Stimulated activated CD8-positive, alpha-beta memory T cell treated with anti-CD3 and anti-CD28 coated beads, Interleukin-4, amount 100 ng/mL, for 24 hours (primary cell): Measurements from ENCODE around the gene UST.
A peak's percentile ranks its signal among the peaks of the same experiment; 100 is the strongest.
"Not testable (repeated sequence)": the region's sequence is repeated elsewhere in the genome, so short reads cannot be mapped to it uniquely, and the experiment has no call there.

Experiments
- DNase-seq: peaks from one replicate; pipeline ENCODE4 v3.0.0-alpha.2; 2020; ENCODE audit warnings: low read depth

Gene UST

DNA sequence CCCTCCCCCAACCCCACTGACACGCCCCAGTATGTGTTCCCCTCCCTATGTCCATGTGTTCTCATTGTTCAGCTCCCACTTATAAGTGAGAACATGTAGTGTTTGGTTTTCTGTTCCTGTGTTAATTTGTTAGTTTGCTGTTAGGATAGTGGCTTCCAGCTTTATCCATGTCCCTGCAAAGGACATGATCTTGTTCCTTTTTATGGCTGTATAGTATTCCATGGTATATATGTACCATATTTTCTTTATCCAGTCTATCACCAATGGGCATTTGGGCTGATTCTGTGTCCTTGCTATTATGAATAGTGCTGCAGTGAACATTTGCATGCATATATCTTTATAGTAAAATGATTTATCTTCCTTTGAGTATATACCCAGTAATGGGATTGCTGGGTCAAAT is 259.4 kb downstream of the UST start:
- not testable (repeated sequence) for DNase-seq

DNA sequence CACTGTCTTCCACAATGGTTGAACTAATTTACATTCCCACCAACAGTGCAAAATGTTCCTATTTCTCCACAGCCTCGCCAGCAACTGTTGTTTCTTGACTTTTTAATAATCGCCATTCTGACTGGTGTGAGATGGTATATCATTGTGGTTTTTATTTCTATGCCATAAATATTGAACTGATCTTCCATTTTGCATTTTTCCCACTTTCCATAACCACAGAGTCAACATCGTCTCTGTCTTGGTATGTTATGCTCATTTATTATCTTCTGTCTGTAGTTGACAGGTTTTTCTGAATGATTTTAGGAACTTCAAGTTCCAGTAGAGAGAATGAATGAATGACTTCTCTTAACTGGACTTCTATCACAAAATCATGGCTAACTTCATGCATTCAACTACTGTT is 259.8 kb downstream of the UST start:
- no peak for DNase-seq

DNA sequence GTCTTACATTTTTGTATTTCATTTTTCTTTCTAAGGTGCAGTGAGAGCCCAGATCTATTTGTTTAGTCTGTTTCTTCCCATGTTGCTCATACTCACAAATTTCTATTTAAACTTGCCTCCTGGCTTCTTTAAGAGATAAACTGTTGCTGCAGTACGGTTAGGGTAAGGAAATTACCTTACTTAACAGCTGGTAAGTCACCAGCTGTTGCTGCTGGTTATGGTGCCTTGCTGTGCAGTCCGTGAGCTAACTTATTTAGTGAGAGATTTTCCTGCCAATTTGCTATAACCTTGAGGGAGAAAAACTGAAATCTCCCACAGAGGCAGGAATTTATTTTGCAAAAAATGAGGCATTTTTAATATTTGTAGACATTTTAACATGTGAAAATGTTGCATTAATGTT is 261.0 kb downstream of the UST start:
- DNase-seq = no peak

DNA sequence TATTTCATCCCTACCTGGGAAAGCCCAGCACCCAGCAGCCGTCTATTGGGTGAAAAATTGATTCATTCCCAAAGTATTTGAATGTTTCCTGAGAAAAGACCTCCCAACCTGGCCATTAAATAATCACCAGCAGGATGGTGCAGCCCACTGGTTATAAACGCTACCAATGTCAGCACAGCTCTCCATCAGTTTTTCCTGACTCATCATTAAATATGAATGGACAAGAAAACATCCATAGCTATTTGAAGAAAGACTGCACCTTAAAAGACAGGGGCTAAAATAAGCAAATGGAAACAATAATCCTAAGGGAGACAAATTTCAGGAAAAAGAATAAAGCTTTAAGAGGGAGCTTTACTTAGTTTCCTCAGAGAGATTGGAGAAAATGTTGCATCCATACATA is 261.9 kb downstream of the UST start:
- DNase-seq = no peak

DNA sequence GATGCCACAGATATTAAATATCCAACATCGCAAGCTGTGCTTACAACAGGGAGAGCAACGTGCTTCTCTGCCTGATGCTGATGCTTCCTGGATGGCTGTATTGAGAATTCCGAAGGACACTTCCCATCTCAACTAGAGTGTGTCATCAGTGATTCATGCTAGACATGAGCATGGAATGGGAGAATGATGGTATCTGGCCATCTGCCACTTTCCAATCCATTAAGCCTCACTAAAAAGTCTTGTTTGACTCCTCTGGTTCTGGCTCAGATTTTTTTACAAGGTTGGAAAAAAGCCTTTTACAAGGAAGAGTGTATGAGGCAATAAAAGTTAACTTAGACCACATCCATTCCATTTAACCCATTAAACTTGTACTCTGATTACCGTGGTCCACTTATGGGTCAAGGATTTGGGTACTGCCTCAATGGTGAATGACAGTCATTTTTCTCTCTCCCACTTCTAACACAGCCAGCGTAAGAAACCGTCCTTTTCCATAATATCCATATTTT is 265.3 kb downstream of the UST start:
- no peak for DNase-seq

DNA sequence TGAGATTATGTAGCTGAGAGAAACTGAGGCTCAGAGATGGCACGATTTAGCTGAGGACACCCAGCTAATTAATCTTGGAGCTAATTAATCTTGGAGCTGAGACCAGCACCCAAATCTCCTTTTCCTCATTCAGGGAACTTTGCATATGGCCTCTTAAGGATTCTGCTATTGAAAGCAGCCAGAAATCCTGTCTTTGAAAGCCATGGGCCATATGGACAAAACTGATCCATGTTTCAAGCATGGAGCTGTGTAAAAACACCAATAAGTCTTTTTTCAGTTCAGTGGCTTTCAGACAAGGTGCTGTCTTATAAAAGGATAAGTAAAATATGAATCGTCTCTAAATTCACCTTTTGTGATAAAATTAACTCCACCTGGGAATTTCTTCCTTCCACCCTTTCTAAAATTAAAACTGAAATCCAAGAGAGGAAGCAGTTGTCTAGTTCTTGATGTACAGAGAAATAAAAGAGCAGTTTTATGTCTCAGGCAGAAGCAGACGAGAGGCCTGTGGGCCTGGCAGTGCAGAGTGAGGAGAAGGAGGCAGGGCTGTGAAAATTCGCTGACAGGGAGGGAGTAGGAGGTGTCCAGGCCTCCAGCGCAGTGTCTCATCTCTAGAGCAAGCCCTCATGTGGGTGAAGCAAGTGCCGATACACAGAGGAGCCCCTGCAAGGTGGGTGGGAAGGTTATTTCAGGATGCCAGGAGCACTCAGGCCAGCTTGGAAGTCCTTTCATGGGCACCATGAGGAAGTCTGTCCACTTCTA is 266.9 kb downstream of the UST start:
- no peak for DNase-seq

DNA sequence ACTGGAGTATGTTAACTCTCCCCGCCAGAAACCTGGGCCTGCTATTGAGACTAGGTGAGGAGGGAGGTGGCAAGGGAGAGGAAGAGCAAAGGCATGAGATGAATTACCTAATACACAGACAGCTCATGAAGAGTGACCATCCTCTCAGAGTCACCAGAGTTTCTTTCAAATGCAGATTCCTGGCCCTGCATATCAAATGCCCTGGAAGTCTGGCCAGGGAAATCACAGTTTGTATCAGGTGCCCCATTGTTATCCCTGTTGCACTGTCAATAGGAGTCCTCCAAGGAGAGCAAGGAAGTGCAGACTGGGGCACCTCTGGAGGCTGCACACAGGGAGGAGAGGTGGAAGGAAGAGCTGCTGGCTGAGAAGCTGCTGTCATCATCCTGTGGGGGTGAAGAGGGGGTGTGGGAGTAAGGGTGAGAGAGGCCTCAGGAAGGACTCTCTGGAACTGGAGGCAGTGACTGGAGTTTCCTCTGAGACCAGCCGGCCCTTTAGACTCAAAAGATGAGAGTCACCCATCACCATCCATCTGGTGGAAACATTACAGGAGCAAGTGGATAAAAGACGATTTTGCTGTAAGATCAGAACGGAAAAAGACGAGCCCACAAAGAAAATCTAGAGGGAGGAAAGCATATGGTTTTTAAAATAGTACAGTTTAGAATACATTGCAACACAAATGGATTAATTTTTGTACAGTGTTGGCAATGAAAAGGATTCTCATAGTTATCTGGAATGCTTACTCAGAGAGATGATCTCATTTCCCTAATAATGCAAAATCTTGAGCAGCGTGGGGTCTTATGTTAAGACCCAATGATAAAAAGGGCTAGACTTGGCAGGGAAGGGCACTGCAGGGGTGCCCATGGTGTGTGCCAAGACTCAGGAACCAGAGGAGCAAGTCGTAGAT is 268.1 kb downstream of the UST start:
- no peak for DNase-seq

DNA sequence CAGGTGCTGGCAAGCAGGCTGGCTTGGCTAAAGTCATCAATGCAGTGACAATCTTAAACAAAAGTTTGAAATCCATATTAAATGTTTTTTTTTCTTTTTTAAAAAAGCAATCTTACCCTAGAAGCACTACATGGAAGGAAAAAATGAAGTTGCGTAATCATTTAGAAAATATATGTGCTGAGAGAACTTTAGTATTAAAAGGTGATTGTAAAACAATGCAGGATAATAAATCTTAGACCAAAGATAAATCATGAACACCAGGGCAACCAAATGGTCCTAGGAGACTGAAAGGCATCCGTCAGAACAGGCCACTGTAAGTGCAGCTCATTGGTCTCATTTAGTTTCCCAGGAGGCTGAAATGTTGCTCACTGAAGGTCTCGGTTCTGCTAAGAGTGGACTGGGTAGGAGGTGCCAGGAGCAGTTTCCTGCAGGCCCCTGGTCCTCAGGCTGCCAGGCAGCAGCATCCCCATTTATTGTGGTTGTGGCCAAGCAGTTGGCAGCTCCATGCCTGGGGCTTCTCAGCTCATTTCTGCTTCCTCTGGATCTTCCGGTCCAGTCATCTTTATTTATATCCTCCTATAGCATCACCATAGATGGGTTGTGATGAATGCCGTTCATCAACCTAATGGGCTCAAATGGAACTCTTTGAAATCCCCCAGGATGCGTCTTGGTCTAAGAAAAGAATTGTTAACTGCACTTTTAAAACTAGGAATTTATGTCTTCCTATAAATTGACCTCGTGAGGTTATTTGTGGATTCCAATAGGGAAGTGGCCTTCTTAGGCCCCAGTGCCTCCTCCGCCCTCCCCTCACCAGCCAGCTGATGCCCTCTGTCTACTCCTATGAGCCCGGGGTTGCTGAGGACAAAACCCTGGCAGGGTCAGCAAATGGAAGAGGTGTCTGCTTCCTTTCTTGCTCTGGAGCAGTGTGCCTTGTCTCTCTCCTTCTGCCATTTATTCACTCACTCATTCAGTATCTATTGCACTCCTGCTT is 269.0 kb downstream of the UST start:
- no peak for DNase-seq

DNA sequence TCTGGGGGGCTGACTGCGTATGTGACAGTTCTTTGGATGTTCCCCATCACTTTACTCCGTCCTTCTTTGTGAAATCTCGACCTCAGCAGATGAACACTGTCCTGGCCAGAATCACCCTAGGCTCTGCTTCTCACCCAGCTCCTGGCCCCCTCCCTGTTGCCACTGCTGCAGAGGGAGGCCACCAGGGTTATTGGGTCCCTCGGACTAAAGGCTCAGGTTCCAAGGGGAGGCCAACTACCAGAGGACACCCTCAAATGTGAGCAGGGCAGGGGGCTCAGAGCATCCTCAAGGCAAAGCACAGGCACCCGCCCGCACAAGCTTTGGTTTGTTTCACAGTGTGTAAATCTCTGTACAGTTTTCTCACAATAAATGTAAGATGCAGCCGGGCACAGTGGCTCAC is 269.9 kb downstream of the UST start:
- no peak for DNase-seq

DNA sequence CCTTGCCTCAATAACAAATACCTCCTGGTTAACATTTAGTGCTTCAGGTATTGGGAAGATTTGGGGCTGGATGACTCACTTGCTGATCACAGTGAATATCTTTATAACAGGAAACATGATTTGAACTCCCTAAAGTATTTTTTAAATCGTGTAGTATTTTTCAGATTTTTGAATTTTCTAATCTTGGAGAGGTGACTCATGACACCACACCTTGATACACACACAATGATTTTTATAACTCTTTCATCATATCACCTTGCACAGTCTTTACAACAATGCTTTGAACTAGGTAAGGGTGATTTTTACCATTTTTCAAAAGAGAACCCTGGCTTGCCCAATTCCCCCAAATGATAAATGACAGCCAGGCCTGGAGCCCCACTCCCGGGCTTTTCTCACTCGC is 273.5 kb downstream of the UST start:
- no peak for DNase-seq

DNA sequence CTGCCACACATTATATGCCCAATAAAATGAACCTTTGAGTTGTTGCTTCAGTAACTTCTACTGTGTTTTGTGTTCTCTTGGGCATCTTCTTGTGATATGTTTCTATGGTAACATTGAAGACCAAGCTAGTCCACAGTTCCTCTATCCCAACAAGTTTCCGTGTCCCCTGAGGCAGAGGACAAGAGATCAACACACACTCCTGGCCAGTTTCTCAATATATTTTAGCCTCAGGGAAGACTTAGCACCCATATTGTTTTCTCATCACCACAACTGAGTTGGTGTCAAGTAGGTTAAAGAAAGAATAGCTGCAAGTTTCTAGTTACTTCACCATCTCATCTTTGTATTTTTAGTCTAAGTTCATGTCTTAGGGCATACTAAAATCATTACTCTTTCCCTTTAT is 277.5 kb downstream of the UST start:
- no peak for DNase-seq

DNA sequence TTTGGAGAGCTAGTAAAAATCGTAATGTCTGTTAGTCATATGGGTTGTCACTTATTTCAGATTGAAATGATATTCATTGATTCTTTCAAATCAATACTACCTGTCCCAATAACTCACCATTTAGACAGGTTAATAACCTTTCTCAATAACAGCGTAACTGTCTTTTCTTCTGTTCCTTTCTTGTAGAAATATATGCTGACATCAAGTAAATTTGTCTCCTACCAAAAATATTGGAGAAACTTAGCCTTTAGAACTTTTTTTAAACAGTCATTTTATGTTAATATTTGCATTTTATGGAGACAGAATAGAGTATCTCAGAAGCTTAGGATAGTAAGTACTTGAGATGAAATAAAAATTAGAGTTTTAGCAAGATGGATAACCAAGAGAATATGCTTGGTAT is 278.2 kb downstream of the UST start:
- no peak for DNase-seq

DNA sequence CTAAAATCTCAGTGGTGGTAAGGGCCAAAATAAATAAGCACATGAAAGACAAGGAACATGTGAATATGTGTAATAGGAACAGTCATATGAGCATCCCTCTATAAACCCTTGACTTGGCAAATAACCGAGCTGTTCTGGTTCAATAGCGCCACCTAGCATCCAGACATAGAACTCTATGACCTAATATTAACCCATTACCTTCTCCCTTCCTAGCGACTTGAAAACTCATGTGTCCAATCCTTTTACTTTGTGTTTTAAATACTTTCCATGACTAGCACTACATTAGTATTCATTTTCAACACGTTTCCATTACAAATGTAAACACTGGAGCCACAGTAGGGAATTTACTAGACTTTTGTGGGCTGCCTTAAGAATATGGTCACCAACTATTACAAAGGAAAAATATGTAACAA is 279.7 kb downstream of the UST start:
- no peak for DNase-seq

DNA sequence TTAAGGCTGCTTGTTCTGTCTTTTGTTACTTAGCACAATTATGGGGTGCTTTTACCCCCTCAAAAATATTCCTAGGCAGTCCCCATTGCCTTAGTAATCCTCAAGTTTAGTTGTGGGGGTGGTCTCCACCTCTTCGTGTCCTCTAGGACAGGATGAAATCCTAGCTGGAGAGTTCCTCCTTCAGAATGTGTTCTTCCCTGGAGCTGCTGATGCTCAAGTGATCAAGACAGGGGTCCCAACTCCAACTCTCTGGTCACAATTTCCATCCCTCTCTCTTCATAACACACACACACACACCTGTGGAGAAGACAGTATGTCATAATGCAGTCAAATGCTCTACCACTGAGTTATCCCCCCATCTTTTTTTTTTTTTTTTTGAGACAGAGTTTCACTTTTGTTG is 280.7 kb downstream of the UST start:
- no peak for DNase-seq

DNA sequence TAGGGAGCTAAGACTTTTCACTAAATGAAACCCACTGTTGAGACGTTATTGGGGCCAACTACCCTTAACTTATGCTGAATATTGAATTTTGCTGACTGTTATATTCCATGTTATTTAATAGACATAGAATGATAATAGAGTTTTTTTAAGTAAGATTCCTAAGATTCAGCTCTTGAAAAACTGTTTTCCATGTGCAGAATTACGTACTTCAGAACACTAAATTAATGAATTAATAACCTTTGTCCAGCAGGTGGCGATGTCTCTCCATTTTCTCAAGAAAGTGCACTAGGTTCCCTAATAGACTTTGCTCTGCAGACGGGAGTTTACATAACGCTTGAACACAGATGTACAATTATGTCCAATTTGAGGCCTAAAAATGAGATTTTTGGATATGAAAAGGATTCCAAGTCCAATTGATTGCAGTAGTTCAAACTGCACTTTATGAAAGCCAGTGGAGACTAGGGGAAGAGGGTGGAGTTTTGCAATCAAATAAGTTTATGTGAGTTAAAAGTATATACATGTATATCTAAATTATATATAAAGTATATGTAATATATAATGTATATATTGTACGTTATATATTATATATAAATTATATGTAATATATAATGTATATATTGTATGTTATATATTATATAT is 282.1 kb downstream of the UST start:
- peak; percentile 8 for DNase-seq

DNA sequence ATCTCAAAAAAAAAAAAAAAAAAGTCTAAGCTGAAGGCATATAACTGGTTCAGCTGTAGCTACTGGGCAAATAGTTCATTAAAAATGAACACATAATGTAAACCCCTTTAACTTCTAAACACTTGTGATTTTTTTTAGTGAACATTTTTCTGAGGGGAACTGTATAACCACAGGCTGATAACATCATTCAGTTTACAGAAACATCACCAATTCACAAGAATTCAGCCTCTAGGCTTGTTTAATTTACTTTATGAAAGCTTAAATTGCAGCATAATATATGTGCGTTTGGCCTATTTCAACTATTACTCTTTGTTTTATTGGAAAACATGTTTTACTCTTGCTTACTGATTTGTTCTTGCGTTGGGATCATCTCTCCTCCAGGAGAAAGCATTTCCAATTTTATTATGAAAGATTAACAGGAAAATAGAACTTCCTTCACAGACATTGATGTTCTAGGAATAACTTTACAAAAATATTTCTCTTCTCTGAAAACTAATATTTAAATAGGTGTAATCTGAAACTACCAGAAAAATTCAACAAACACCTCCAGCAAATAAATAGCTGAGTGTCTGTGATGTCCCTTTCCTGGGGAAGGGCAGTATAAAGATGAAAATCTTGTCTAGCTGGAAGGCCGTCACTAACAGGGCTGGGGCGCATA is 284.5 kb downstream of the UST start:
- no peak for DNase-seq

DNA sequence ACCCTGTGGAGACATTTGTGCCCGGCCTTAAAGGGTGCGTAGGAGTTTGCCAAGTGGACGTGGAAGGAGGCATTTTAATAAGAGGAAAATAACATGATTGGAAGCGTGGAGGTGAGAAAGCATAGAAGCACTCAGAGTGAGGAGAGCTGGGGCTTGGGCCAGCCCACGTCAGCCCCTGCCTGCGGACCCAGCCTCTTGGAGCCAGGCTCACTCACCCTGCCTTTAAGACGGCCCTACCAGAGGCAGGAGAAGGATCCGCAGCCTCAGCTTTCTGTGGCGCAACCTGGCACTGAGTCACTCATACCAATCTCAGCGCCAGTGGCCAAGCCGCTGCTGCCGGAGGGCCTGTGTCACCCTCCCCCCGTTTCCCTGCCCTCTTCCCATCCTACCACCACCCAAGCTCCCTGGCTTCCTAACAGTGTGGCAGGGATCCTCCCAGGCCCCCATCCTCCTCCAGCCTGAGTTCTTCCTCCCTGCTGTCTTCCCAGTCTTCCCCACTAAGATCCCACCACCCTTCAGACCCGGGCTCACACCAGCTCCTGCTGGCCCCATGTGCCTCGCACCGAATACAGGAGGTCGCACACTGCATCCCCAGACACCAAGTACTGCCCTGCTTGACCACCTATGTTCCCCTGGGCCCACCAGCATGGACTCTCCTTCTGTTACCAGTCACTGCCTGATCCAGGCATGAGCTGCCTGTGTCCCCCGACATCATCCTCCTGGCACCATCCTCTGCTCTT is 285.2 kb downstream of the UST start:
- peak; percentile 14 for DNase-seq

DNA sequence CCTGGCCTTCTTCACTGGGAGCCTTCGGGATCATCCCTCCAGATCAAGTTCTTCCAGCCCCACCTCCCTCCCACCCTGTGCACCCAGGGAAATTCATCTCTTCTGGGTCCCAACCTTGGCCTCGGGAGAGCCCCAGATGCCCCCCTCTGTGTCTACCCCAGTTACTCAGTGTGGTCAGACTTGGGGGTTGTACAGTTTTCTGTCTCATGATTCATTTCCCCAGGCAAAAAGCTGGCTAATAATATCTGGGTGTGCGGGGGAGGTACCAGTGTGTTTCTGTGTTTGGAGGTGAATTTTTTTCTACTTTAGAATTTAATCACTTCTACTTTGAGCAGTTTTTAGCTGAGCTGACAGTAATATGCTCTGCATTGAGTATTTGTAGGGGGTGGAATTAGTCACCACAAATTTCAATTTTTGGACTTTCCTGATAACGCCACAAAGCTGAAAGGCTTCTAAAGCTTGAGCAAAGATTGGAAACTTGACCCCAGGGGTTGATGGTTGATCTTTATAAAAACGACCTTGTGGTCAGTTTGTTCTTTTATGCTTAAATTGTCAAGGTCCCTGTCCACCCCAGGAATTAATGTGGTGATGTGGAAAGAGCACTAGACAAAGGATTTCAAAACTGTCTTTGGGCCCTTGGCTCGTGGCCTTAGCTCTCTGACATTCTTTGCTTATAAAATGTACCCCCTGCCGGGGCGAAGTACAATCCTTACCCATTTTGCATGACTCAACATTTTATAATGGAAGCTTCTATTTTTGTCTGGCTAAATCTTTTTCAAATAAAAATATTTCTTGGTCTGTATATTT is 286.0 kb downstream of the UST start:
- DNase-seq = peak; percentile 28

DNA sequence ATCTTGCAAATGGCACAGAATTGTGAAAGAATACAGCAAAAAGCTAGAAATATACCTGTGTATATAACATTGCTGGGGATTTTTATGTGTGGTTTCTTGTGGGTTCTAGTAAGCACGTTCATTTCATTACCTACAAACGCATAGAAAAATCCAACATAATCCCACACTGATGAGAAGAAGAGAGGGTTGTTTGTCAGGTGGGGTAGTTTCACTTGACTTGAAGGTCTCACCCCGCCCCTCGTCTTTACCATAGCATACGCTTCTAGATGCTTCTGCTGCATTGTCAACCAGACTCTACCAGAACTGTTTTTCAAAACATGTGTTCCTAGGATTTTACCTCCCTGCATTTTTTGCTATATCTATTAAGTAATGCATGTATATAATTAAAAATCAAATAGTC is 286.6 kb downstream of the UST start:
- no peak for DNase-seq
